ENCODE measurements around the gene DNAH6. TPM values are rescaled to one million over a fixed set of nuclear protein-coding genes. Genes with fewer than 3 reads are reported as not detected.

DNAH6 gene
- total RNA-seq, 1 donor from 2014 or later: 1.9 TPM

GRCh38 chr2:84628486-84628885, 112.2 kb downstream of the DNAH6 start:
- ATAC-seq (no peak), DNase-seq (ENCODE audit: low spot score) (no peak)

- no peak for ATAC-seq
- no peak for DNase-seq (ENCODE audit: low spot score)
Measured at GRCh38 chr2:84629550-84629949, 113.3 kb downstream of the DNAH6 start.

- peak; percentile 65 for ATAC-seq
- DNase-seq (ENCODE audit: low spot score): no peak
Measured at GRCh38 chr2:84631047-84631446, 114.7 kb downstream of the DNAH6 start.

- ATAC-seq (peak; percentile 93), DNase-seq (ENCODE audit: low spot score) (peak; percentile 72)
Measured at GRCh38 chr2:84631985-84632384, 115.7 kb downstream of the DNAH6 start.

GRCh38 chr2:84636080-84636971, 120.0 kb downstream of the DNAH6 start:
- DNase-seq (ENCODE audit: low spot score): no peak
- no peak for ATAC-seq

GRCh38 chr2:84639751-84640150, 123.5 kb downstream of the DNAH6 start:
- DNase-seq (ENCODE audit: low spot score) (no peak), ATAC-seq (no peak)

- DNase-seq (ENCODE audit: low spot score) (no peak), ATAC-seq (no peak)
Measured at GRCh38 chr2:84640411-84640810, 124.1 kb downstream of the DNAH6 start.

GRCh38 chr2:84641021-84641420, 124.7 kb downstream of the DNAH6 start:
- DNase-seq (ENCODE audit: low spot score) (no peak), ATAC-seq (no peak)

GRCh38 chr2:84643991-84644390, 127.7 kb downstream of the DNAH6 start:
- DNase-seq (ENCODE audit: low spot score) (no peak), ATAC-seq (no peak)

- no peak for ATAC-seq
Measured at GRCh38 chr2:84646514-84646913, 130.2 kb downstream of the DNAH6 start.

GRCh38 chr2:84647267-84647666, 131.0 kb downstream of the DNAH6 start:
- no peak for ATAC-seq

More at GRCh38 chr2:84646514-84646913, 130.2 kb downstream of the DNAH6 start:
- DNase-seq (ENCODE audit: low spot score): no peak

GRCh38 chr2:84649058-84649457, 132.8 kb downstream of the DNAH6 start:
- ATAC-seq (no peak), DNase-seq (ENCODE audit: low spot score) (no peak)

More at GRCh38 chr2:84647267-84647666, 131.0 kb downstream of the DNAH6 start:
- DNase-seq (ENCODE audit: low spot score): no peak

- no peak for DNase-seq (ENCODE audit: low spot score)
- ATAC-seq: no peak
Measured at GRCh38 chr2:84649487-84650142, 133.3 kb downstream of the DNAH6 start.

GRCh38 chr2:84652431-84652830, 136.1 kb downstream of the DNAH6 start:
- no peak for DNase-seq (ENCODE audit: low spot score)
- ATAC-seq: no peak

- ATAC-seq (no peak), DNase-seq (ENCODE audit: low spot score) (no peak)
Measured at GRCh38 chr2:84653302-84653701, 137.0 kb downstream of the DNAH6 start.

- DNase-seq (ENCODE audit: low spot score) (no peak), ATAC-seq (no peak)
Measured at GRCh38 chr2:84654414-84654813, 138.1 kb downstream of the DNAH6 start.

GRCh38 chr2:84669122-84669521, 152.8 kb downstream of the DNAH6 start:
- ATAC-seq: peak; percentile 92

GRCh38 chr2:84674099-84674498, 157.8 kb downstream of the DNAH6 start:
- DNase-seq (ENCODE audit: low spot score) (no peak), ATAC-seq (peak; percentile 63)

More at GRCh38 chr2:84669122-84669521, 152.8 kb downstream of the DNAH6 start:
- DNase-seq (ENCODE audit: low spot score): no peak

GRCh38 chr2:84674586-84674985, 158.3 kb downstream of the DNAH6 start:
- DNase-seq (ENCODE audit: low spot score) (no peak), ATAC-seq (no peak)

- DNase-seq (ENCODE audit: low spot score) (no peak), ATAC-seq (no peak)
Measured at GRCh38 chr2:84676295-84676694, 160.0 kb downstream of the DNAH6 start.

- ATAC-seq: no peak
- DNase-seq (ENCODE audit: low spot score): no peak
Measured at GRCh38 chr2:84678214-84678613, 161.9 kb downstream of the DNAH6 start.
